Esophagus squamous epithelium (tissue), 5 donors: Measurements from ENCODE around the gene CABP1. TPM values are rescaled to one million over a fixed set of nuclear protein-coding genes. Genes with fewer than 3 reads are reported as not detected.
"Not testable (repeated sequence)": the region's sequence is repeated elsewhere in the genome, so short reads cannot be mapped to it uniquely, and the experiment has no call there.

ENCODE experiments used
- DNase-seq: peaks from one replicate; lab custom pipeline; 2025; lab: John Stamatoyannopoulos, UW
- H3K27ac ChIP-seq, 4 donors: fragments of 200-600 bp; sonication (generic); one replicate each; pipeline ENCODE4 v1.5.1; 2016 to 2019; ENCODE audit warnings: mild to moderate bottlenecking in 1 of 4
- H3K27me3 ChIP-seq, 4 donors: fragments of 200-600 bp; sonication (generic); 1 replicate in 3 of 4; 2 replicates in 1 of 4; pipeline versions ENCODE4 v1.5.1 to v1.6.0; 2017 to 2021; ENCODE audit warnings: antibody characterized with exemption in 1 of 4
- H3K36me3 ChIP-seq, 3 donors: fragments of 200-600 bp; sonication (generic); one replicate each; pipeline ENCODE4 v1.5.1; 2016 to 2019
- H3K4me1 ChIP-seq, 3 donors: fragments of 200-600 bp; sonication (generic); one replicate each; pipeline ENCODE4 v1.5.1; 2017 to 2019
- H3K4me3 ChIP-seq, 4 donors: fragments of 200-600 bp; sonication (generic); 1 replicate in 3 of 4; 2 replicates in 1 of 4; pipeline ENCODE4 v1.5.1; 2016 to 2019; ENCODE audit warnings: mild to moderate bottlenecking in 2 of 4, moderate library complexity in 1 of 4
- H3K9me3 ChIP-seq, 3 donors: fragments of 200-600 bp; sonication (generic); one replicate each; pipeline ENCODE4 v1.5.1; 2016 to 2019
- POLR2A ChIP-seq, 4 donors: fragments of 450-650 bp; IDR thresholded peaks; one replicate each; pipeline ENCODE4 v1.6.1; 2017; ENCODE audit warnings: antibody characterized with exemption in 4 of 4, mild to moderate bottlenecking in 4 of 4, moderate library complexity in 3 of 4
- WGBS, 2 donors: methylation state at CpG; one replicate each; pipeline ENCODE4 v1.1.5; 2018; 5-methylcytosine and 5-hydroxymethylcytosine counted together
- intact Hi-C: fragments of 100-400 bp; cut with DNase I; formaldehyde crosslinking; loops from one replicate; pipeline ENCODE4 v1.15.0; 2022
- total RNA-seq, 4 donors: library from RNA; depleted of rRNA; stranded (reverse); fragments of >200 nt; gene quantifications; one replicate each; pipeline ENCODE4 v1.1.0, GENCODE V29; 2016
- TF ChIP-seq, protein P1 (sequence below), 6 experiments: fragments of 450-650 bp in 4 of 6; fragments of 200-600 bp in 2 of 6; sonication (generic) in 2 of 6; IDR thresholded peaks; one replicate each; pipeline ENCODE4 v1.5.1; 2016 to 2019; ENCODE audit warnings: antibody characterized with exemption in 6 of 6, mild to moderate bottlenecking in 4 of 6, moderate library complexity in 4 of 6
- donor health status: DM: yes; HTN: yes; CAD: no.

CABP1 gene
- total RNA-seq, 4 donors from 2014 or later = 0.19 to 2.4 (median 1.3) TPM

GRCh38 chr12:120668868-120669840, 28.7 kb downstream of the CABP1 start:
- H3K27me3 ChIP-seq = no peaks in the 10 kb centered on the region
- peaks cover 0 to 19% (median 7%) of the 10 kb centered on the region in 3 donors for H3K4me1 ChIP-seq
- peak overlapping the region; percentile 52 to 74 (median 73) for H3K27ac ChIP-seq
- no peak for TF ChIP-seq POLR2A (IDR thresholded peaks at IDR 0.05)
- TF ChIP-seq, protein P1, sequence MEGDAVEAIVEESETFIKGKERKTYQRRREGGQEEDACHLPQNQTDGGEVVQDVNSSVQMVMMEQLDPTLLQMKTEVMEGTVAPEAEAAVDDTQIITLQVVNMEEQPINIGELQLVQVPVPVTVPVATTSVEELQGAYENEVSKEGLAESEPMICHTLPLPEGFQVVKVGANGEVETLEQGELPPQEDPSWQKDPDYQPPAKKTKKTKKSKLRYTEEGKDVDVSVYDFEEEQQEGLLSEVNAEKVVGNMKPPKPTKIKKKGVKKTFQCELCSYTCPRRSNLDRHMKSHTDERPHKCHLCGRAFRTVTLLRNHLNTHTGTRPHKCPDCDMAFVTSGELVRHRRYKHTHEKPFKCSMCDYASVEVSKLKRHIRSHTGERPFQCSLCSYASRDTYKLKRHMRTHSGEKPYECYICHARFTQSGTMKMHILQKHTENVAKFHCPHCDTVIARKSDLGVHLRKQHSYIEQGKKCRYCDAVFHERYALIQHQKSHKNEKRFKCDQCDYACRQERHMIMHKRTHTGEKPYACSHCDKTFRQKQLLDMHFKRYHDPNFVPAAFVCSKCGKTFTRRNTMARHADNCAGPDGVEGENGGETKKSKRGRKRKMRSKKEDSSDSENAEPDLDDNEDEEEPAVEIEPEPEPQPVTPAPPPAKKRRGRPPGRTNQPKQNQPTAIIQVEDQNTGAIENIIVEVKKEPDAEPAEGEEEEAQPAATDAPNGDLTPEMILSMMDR (IDR thresholded peaks at IDR 0.05) = no peak
- intact Hi-C loops = no loop called here
- H3K9me3 ChIP-seq = no peaks in the 10 kb centered on the region
- peak overlapping the region in 1 of 4 donors; percentile 39 for H3K4me3 ChIP-seq
- no peak for DNase-seq
- no peaks in the 10 kb centered on the region for H3K36me3 ChIP-seq
- 24 to 56% methylated on average over 9 to 14 of the region's 19 CpGs for WGBS, 2 donors

DNA sequence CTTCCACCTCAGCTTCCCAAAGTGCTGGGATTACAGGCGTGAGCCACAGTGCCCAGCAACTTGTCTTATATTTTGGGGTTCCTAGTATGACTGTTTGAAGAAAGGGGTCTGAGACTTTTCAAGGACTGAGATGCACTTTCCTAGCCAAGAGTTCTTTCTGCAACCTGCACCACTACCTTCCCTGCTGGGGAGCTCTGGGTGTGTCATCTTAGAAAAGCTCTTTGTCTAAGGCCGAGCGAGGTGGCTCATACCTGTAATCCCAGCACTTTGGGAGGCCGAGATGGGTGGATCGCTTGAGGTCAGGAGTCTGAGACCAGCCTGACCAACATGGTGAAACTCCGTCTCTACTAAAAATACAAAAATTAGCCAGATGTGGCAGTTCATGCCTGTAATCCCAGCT, 29.8 kb downstream of the CABP1 start:
- H3K4me3 ChIP-seq, H3K36me3 ChIP-seq, H3K9me3 ChIP-seq, intact Hi-C loops, DNase-seq, H3K27me3 ChIP-seq: not testable (repeated sequence)
- 55 to 85% methylated on average over 5 of the region's 6 CpGs for WGBS, 2 donors
- Histone ChIP-seq H3K4me1 (peaks cover 0 to 19% (median 7%) of the 10 kb centered on the region in 3 donors), H3K27ac (peak overlapping the region in 1 of 4 donors; percentile 72)

DNA sequence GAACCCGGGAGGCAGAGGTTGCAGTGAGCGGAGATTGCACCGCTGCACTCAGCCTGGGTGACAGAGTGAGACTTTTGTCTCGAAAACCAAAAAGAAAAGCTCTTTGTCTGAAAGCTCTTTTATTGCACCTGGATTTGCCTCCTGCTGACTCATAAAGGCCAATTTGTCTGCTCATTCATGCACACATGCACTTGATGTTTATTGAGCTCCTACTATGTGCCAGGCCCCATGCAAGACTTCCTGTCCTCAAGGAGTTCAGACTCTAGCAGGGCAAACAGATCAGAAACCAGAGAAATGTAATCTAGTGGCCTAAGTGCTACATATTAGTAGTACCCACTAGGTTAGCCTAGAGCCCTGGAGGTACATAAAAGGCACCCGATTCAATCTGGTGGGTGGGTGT, 30.2 kb downstream of the CABP1 start:
- Histone ChIP-seq H3K36me3 (no peaks in the 10 kb centered on the region), H3K27ac (peak overlapping the region in 1 of 4 donors; percentile 72), H3K9me3 (no peaks in the 10 kb centered on the region), H3K27me3 (no peaks in the 10 kb centered on the region), H3K4me1 (peaks cover 0 to 19% (median 7%) of the 10 kb centered on the region in 3 donors), H3K4me3 (no peak overlapping the region)
- whole genome bisulfite sequencing, 2 donors = 79 to 80% methylated on average over 5 of the region's 5 CpGs
- intact Hi-C loops = no loop called here
- TF ChIP-seq, protein P1 (IDR thresholded peaks at IDR 0.05) = no peak
- TF ChIP-seq POLR2A (IDR thresholded peaks at IDR 0.05) = no peak
- no peak for DNase-seq

DNA sequence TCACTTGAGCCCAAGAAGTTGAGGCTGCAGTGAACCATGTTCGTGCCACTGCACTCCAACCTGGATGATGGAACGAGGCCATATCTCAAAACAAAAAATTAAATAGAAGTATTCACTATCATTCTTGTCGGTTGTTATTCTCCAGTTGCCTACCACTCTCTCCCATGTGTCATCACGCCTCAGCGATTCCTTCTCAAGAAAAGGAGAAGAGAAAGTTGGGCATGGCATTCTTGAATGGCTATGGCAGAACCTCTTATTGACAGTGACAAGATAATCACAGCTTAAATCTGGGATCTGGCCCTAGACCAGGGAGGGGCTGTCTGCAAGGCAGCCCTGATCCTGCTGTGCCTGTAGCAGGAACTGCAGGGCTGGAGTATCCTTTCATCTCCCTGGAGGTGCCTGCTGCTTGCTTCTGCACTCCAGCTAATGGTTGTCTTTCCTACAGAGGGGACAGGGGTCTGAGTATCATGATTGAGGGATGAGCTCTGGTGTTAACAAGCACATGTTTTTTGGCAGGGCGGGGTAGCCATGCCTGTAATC, 33.7 kb downstream of the CABP1 start:
- peaks cover 0 to 15% (median 3%) of the 10 kb centered on the region in 3 donors for H3K4me1 ChIP-seq
- TF ChIP-seq, protein P1 (IDR thresholded peaks at IDR 0.05) = no peak
- TF ChIP-seq POLR2A (IDR thresholded peaks at IDR 0.05) = no peak
- intact Hi-C loops = no loop called here
- H3K27me3 ChIP-seq = no peaks in the 10 kb centered on the region
- 84 to 87% methylated on average over 5 to 6 of the region's 6 CpGs for WGBS, 2 donors
- no peak for DNase-seq
- no peaks in the 10 kb centered on the region for H3K36me3 ChIP-seq
- H3K9me3 ChIP-seq = no peaks in the 10 kb centered on the region
- H3K4me3 ChIP-seq = no peak overlapping the region
- H3K27ac ChIP-seq = no peak overlapping the region

GRCh38 chr12:120677765-120678473, 37.5 kb downstream of the CABP1 start:
- no peaks in the 10 kb centered on the region for H3K36me3 ChIP-seq
- H3K9me3 ChIP-seq = no peaks in the 10 kb centered on the region
- no peak overlapping the region for H3K4me3 ChIP-seq
- intact Hi-C loops = no loop called here
- H3K4me1 ChIP-seq = peaks cover 0 to 3% (median 0%) of the 10 kb centered on the region in 3 donors
- DNase-seq = no peak
- 44 to 59% methylated on average over 7 of the region's 7 CpGs for WGBS, 2 donors
- no peaks in the 10 kb centered on the region for H3K27me3 ChIP-seq
- no peak for TF ChIP-seq POLR2A (IDR thresholded peaks at IDR 0.05)
- TF ChIP-seq, protein P1 (IDR thresholded peaks at IDR 0.05) = no peak
- H3K27ac ChIP-seq = peak overlapping the region in 3 of 4 donors; percentile 32 to 75 (median 55)
